ENCODE measurements around the gene IBA57. TPM values are rescaled to one million over a fixed set of nuclear protein-coding genes. Genes with fewer than 3 reads are reported as not detected.
"Not testable (repeated sequence)": the region's sequence is repeated elsewhere in the genome, so short reads cannot be mapped to it uniquely, and the experiment has no call there.

The IBA57 gene
- polyA plus RNA-seq, 1 of the 3 experiments (the other 2 are of a cell fraction) = 1.8 TPM

GRCh38 chr1:228171221-228171891 is 5.8 kb downstream of the IBA57 start:
- Histone ChIP-seq H3K27ac (ENCODE audit: low read depth in 2 of 2, low read length in 1 of 2) (no peak overlapping the region), H3K4me3 (ENCODE audit: low read depth in 2 of 2, low read length in 1 of 2) (no peak overlapping the region), H3K36me3 (replicated peaks in 1 of 2; ENCODE audit: control insufficient read depth in 1 of 2, insufficient read depth in 2 of 2, low read length in 1 of 2) (peaks cover 0 to 2% of the 10 kb centered on the region in 2 experiments), H3K79me2 (ENCODE audit: insufficient read depth) (peaks cover 26% of the 10 kb centered on the region), H3K27me3 (ENCODE audit: insufficient read depth) (no peaks in the 10 kb centered on the region), H3K9ac (no peak overlapping the region), H2AFZ (ENCODE audit: low read depth) (no peak overlapping the region), H3K9me2 (no peaks in the 10 kb centered on the region), H3K4me2 (no peak overlapping the region), H3K4me1 (ENCODE audit: control insufficient read depth in 1 of 2, insufficient read depth in 2 of 2, low read depth in 1 of 2, low read length in 1 of 2) (peaks cover 6 to 8% of the 10 kb centered on the region in 2 experiments; a peak in 3 of 4 replicates), H4K20me1 (ENCODE audit: insufficient read depth) (no peaks in the 10 kb centered on the region), H3F3A (replicated peaks; ENCODE audit: insufficient read depth) (no peaks in the 10 kb centered on the region), H3K9me3 (no peaks in the 10 kb centered on the region)
- WGBS (ENCODE audit: low lambda C conversion rate) = 69% methylated on average over 6 of the region's 10 CpGs
- DNase-seq = no peak
- TF ChIP-seq MXI1 (IDR thresholded peaks at IDR 0.05; ENCODE audit: low read depth, low read length) = no peak
- no peak for TF ChIP-seq EP300 (IDR thresholded peaks at IDR 0.05; ENCODE audit: borderline replicate concordance in 1 of 2, low read depth in 1 of 2, low read length in 1 of 2)
- no peak for TF ChIP-seq FOXM1 (IDR thresholded peaks at IDR 0.05; ENCODE audit: low read depth)
- no peak for TF ChIP-seq MEF2A (IDR thresholded peaks at IDR 0.05; ENCODE audit: borderline replicate concordance, low read depth)
- no peak for TF ChIP-seq GATA2 (CRISPR knock-in tag; IDR thresholded peaks at IDR 0.05)
- TF ChIP-seq RFX5 (IDR thresholded peaks at IDR 0.05; ENCODE audit: low read length) = no peak
- ChIA-PET CTCF (interaction anchor here (0.8 to 1.3 kb wide), 3 partner anchors 8 to 41 kb away, joined by 3 to 4 read pairs (median 3); no protein-coding TSS in a partner anchor), POLR2A (interaction anchor here (0.6 kb wide), 1 partner anchor 315 kb away, joined by 3 read pairs; no protein-coding TSS in a partner anchor)

GRCh38 chr1:228172591-228173527 is 7.3 kb downstream of the IBA57 start:
- ChIA-PET CTCF (interaction anchor here (1.0 kb wide), 1 partner anchor 342 kb away, joined by 3 read pairs; no protein-coding TSS in a partner anchor), POLR2A (interaction anchor here (0.8 kb wide), 1 partner anchor 8 kb away, joined by 3 read pairs; no protein-coding TSS in a partner anchor)
- no peaks in the 10 kb centered on the region for H3K9me2 ChIP-seq
- H3K79me2 ChIP-seq (ENCODE audit: insufficient read depth) = peaks cover 12% of the 10 kb centered on the region; the same call in 1 of the 2 replicates
- no peak overlapping the region for H3K4me2 ChIP-seq
- TF ChIP-seq TAF1 (IDR thresholded peaks at IDR 0.05; ENCODE audit: borderline replicate concordance, low read depth, low read length) = no peak
- no peak for TF ChIP-seq ZBTB33 (IDR thresholded peaks at IDR 0.05; ENCODE audit: borderline replicate concordance, low read depth)
- TF ChIP-seq RFX5 (IDR thresholded peaks at IDR 0.05; ENCODE audit: low read length) = no peak
- no peak for TF ChIP-seq GATA2 (CRISPR knock-in tag; IDR thresholded peaks at IDR 0.05)
- no peak for TF ChIP-seq MAX (IDR thresholded peaks at IDR 0.05; ENCODE audit: low read depth)
- TF ChIP-seq TCF12 (IDR thresholded peaks at IDR 0.05) = no peak
- no peak for TF ChIP-seq SMC3 (IDR thresholded peaks at IDR 0.05; ENCODE audit: low read depth, low read length)
- TF ChIP-seq YY1 (IDR thresholded peaks at IDR 0.05; ENCODE audit: low read depth) = no peak
- no peak for TF ChIP-seq FOXJ3 (CRISPR knock-in tag; IDR thresholded peaks at IDR 0.05)
- TF ChIP-seq FOSL2 (IDR thresholded peaks at IDR 0.05; ENCODE audit: borderline replicate concordance, low read depth) = no peak
- no peaks in the 10 kb centered on the region for H3K9me3 ChIP-seq
- DNase-seq = no peak
- no peaks in the 10 kb centered on the region for H4K20me1 ChIP-seq (ENCODE audit: insufficient read depth)
- 90% methylated on average over 20 of the region's 21 CpGs for WGBS (ENCODE audit: low lambda C conversion rate)
- H3F3A ChIP-seq (replicated peaks; ENCODE audit: insufficient read depth) = no peaks in the 10 kb centered on the region
- no peak overlapping the region for H3K4me3 ChIP-seq (ENCODE audit: low read depth in 2 of 2, low read length in 1 of 2)
- H3K36me3 ChIP-seq (replicated peaks in 1 of 2; ENCODE audit: control insufficient read depth in 1 of 2, insufficient read depth in 2 of 2, low read length in 1 of 2) = peaks cover 0 to 2% of the 10 kb centered on the region in 2 experiments
- H3K4me1 ChIP-seq (ENCODE audit: control insufficient read depth in 1 of 2, insufficient read depth in 2 of 2, low read depth in 1 of 2, low read length in 1 of 2) = peaks cover 0 to 3% of the 10 kb centered on the region in 2 experiments; a peak in 1 of 4 replicates
- no peak overlapping the region for H2AFZ ChIP-seq (ENCODE audit: low read depth)
- H3K27me3 ChIP-seq (ENCODE audit: insufficient read depth) = no peaks in the 10 kb centered on the region
- no peak overlapping the region for H3K9ac ChIP-seq
- no peak overlapping the region for H3K27ac ChIP-seq (ENCODE audit: low read depth in 2 of 2, low read length in 1 of 2)

GRCh38 chr1:228173528-228174481 is 8.2 kb downstream of the IBA57 start:
- not testable (repeated sequence) for H3K27me3 ChIP-seq (ENCODE audit: insufficient read depth); H3K9me2 ChIP-seq; H2AFZ ChIP-seq (ENCODE audit: low read depth); H3K9ac ChIP-seq; H3K9me3 ChIP-seq; H3K36me3 ChIP-seq (replicated peaks in 1 of 2; ENCODE audit: control insufficient read depth in 1 of 2, insufficient read depth in 2 of 2, low read length in 1 of 2); H3K4me3 ChIP-seq (ENCODE audit: low read depth in 2 of 2, low read length in 1 of 2); H3K4me2 ChIP-seq; H3K27ac ChIP-seq (ENCODE audit: low read depth in 2 of 2, low read length in 1 of 2); H4K20me1 ChIP-seq (ENCODE audit: insufficient read depth); H3F3A ChIP-seq (replicated peaks; ENCODE audit: insufficient read depth); H3K4me1 ChIP-seq (ENCODE audit: control insufficient read depth in 1 of 2, insufficient read depth in 2 of 2, low read depth in 1 of 2, low read length in 1 of 2)
- peaks cover 12% of the 10 kb centered on the region; the same call in 1 of the 2 replicates for H3K79me2 ChIP-seq (ENCODE audit: insufficient read depth)
- ChIA-PET CTCF (interaction anchor here (0.9 to 1.2 kb wide), 2 partner anchors 8 to 43 kb away, joined by 3 read pairs; partner anchors contain the start of gene IBA57), POLR2A (interaction anchor here (0.8 kb wide), 1 partner anchor 9 kb away, joined by 3 read pairs; no protein-coding TSS in a partner anchor)
- 75% methylated on average over 16 of the region's 69 CpGs for WGBS (ENCODE audit: low lambda C conversion rate)
- peak; percentile 70 for DNase-seq
